GM12892 (cell line): ENCODE results near the gene SORT1.

ENCODE experiments used
- POLR2AphosphoS5 ChIP-seq: IDR thresholded peaks from 2 replicates; pipeline ENCODE4 v1.6.1; 2011; ENCODE audit warnings: low read depth, low read length, control low read depth
- TAF1 ChIP-seq: IDR thresholded peaks from 2 replicates; pipeline ENCODE4 v1.6.1; 2011; ENCODE audit warnings: low read depth, mild to moderate bottlenecking, control low read depth, low read length, borderline replicate concordance

- TF ChIP-seq TAF1: no peak
- no peak for TF ChIP-seq POLR2AphosphoS5
Observed at GRCh38 chr1:109365642-109366204, 32.0 kb downstream of the SORT1 start.
